ENCODE measurements around the gene MYO10. TPM values are rescaled to one million over a fixed set of nuclear protein-coding genes. Genes with fewer than 3 reads are reported as not detected.

Gene MYO10
- total RNA-seq, 1 donor: 37.1 TPM

GRCh38 chr5:16701134-16702099 is 234.7 kb downstream of the MYO10 start:
- no peak for DNase-seq (ENCODE audit: low read depth)
- TF ChIP-seq, protein P1, sequence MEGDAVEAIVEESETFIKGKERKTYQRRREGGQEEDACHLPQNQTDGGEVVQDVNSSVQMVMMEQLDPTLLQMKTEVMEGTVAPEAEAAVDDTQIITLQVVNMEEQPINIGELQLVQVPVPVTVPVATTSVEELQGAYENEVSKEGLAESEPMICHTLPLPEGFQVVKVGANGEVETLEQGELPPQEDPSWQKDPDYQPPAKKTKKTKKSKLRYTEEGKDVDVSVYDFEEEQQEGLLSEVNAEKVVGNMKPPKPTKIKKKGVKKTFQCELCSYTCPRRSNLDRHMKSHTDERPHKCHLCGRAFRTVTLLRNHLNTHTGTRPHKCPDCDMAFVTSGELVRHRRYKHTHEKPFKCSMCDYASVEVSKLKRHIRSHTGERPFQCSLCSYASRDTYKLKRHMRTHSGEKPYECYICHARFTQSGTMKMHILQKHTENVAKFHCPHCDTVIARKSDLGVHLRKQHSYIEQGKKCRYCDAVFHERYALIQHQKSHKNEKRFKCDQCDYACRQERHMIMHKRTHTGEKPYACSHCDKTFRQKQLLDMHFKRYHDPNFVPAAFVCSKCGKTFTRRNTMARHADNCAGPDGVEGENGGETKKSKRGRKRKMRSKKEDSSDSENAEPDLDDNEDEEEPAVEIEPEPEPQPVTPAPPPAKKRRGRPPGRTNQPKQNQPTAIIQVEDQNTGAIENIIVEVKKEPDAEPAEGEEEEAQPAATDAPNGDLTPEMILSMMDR (IDR thresholded peaks at IDR 0.05; ENCODE audit: insufficient read depth, low read length): no peak
- H3K4me3 ChIP-seq (ENCODE audit: low read depth, low read length): no peak overlapping the region

- DNase-seq (ENCODE audit: low read depth): no peak
- TF ChIP-seq, protein P1 (IDR thresholded peaks at IDR 0.05; ENCODE audit: insufficient read depth, low read length): no peak
- no peak overlapping the region for H3K4me3 ChIP-seq (ENCODE audit: low read depth, low read length)
Measured at GRCh38 chr5:16700081-16700480, 236.0 kb downstream of the MYO10 start.

GRCh38 chr5:16695779-16696178 is 240.3 kb downstream of the MYO10 start:
- DNase-seq (ENCODE audit: low read depth): no peak
- TF ChIP-seq, protein P1 (IDR thresholded peaks at IDR 0.05; ENCODE audit: insufficient read depth, low read length): no peak
- no peak overlapping the region for H3K4me3 ChIP-seq (ENCODE audit: low read depth, low read length)

DNA sequence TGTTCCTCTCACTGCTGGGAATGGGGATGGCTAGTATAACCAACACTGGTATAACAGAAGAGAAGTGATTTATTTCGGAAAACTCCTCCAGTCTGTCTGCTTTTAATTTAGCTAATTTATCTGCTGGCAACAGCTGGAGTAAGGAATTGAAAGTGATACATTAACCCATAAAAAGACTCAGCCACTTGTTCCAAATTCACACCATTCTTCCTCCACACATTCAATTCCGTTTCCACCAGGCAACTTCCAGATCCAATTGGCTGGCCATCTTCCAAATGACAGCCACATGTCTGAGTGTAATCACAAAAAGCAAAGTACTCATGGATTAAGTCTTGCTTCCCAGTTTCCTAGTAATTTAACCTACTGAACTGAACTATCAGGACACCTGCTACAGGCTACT is 242.2 kb downstream of the MYO10 start:
- no peak overlapping the region for H3K4me3 ChIP-seq (ENCODE audit: low read depth, low read length)
- DNase-seq (ENCODE audit: low read depth): no peak
- TF ChIP-seq, protein P1 (IDR thresholded peaks at IDR 0.05; ENCODE audit: insufficient read depth, low read length): no peak

DNA sequence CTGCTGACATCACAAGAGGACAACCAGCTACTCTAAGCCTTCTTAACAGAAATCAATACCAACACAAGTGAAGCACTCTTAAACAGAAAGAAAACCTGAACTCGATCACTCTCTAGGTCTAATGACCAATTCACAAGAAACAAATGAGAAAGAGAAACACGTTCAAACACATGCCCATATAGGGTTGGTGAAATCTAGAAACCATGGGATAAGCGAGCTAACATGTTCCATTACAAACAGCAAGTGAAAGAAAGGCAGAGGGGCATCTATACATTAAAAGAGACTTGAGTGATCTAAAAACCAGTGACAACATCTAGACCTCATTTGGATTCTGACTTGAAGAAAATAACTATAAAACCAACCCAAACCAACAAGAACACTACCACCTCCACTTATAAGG is 244.4 kb downstream of the MYO10 start:
- no peak for DNase-seq (ENCODE audit: low read depth)
- TF ChIP-seq, protein P1 (IDR thresholded peaks at IDR 0.05; ENCODE audit: insufficient read depth, low read length): no peak

GRCh38 chr5:16690243-16690852 is 245.7 kb downstream of the MYO10 start:
- no peak overlapping the region for H3K4me3 ChIP-seq (ENCODE audit: low read depth, low read length)
- TF ChIP-seq, protein P1 (IDR thresholded peaks at IDR 0.05; ENCODE audit: insufficient read depth, low read length): peak; percentile 79
- peak; percentile 58 for DNase-seq (ENCODE audit: low read depth)

More for the DNA sequence above, 244.4 kb downstream of the MYO10 start:
- H3K4me3 ChIP-seq (ENCODE audit: low read depth, low read length): no peak overlapping the region
